ENCODE results near the gene PRKN. TPM values are rescaled to one million over a fixed set of nuclear protein-coding genes. Genes with fewer than 3 reads are reported as not detected.

The PRKN gene
- total RNA-seq, 1 experiment from 2014 or later, result 0.95 TPM

GRCh38 chr6:162603231-162604015, 124.1 kb downstream of the PRKN start:
- no peak for DNase-seq (ENCODE audit: low read depth, low spot score)
- in situ Hi-C loops (cut with HindIII; ENCODE audit: low pct_unique_long_range_greater_than_20kb, low sequenced_read_pairs), result no loop called here

- DNase-seq (ENCODE audit: low read depth, low spot score), result no peak
These were observed 124.8 kb downstream of the PRKN start for GRCh38 chr6:162602759-162603158.

GRCh38 chr6:162596676-162597075, 130.9 kb downstream of the PRKN start:
- in situ Hi-C loops (cut with HindIII; ENCODE audit: low pct_unique_long_range_greater_than_20kb, low sequenced_read_pairs), result no loop called here
- no peak for DNase-seq (ENCODE audit: low read depth, low spot score)

More at GRCh38 chr6:162602759-162603158, 124.8 kb downstream of the PRKN start:
- in situ Hi-C loops (cut with HindIII; ENCODE audit: low pct_unique_long_range_greater_than_20kb, low sequenced_read_pairs), result no loop called here

GRCh38 chr6:162591517-162591916, 136.0 kb downstream of the PRKN start:
- in situ Hi-C loops (cut with HindIII; ENCODE audit: low pct_unique_long_range_greater_than_20kb, low sequenced_read_pairs), result no loop called here
- no peak for DNase-seq (ENCODE audit: low read depth, low spot score)

GRCh38 chr6:162581988-162582780, 145.4 kb downstream of the PRKN start:
- no peak for DNase-seq (ENCODE audit: low read depth, low spot score)
- in situ Hi-C loops (cut with HindIII; ENCODE audit: low pct_unique_long_range_greater_than_20kb, low sequenced_read_pairs), result no loop called here

DNA sequence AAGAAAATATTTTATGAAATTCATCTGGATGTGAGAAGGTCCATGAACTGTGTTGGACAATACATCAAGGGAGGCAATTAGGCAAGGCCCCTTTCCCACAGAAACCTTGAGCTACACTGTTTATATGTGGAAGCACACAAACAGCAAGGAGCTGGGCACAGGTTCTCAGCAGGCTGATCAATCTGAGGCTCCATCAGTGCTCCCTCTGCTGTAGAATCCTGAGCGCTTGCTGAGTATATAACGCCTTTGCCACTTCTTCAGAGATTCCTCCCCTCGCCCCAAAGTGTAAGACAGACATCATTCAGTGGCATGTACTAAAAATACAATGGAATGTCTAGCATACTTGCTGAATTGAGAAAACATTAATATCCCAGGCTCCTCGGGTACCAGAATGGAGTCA, 146.9 kb downstream of the PRKN start:
- in situ Hi-C loops (cut with HindIII; ENCODE audit: low pct_unique_long_range_greater_than_20kb, low sequenced_read_pairs), result no loop called here
- no peak for DNase-seq (ENCODE audit: low read depth, low spot score)

GRCh38 chr6:162576016-162576415, 151.6 kb downstream of the PRKN start:
- in situ Hi-C loops (cut with HindIII; ENCODE audit: low pct_unique_long_range_greater_than_20kb, low sequenced_read_pairs), result no loop called here
- no peak for DNase-seq (ENCODE audit: low read depth, low spot score)

GRCh38 chr6:162572240-162572639, 155.3 kb downstream of the PRKN start:
- in situ Hi-C loops (cut with HindIII; ENCODE audit: low pct_unique_long_range_greater_than_20kb, low sequenced_read_pairs), result no loop called here
- DNase-seq (ENCODE audit: low read depth, low spot score), result no peak

DNA sequence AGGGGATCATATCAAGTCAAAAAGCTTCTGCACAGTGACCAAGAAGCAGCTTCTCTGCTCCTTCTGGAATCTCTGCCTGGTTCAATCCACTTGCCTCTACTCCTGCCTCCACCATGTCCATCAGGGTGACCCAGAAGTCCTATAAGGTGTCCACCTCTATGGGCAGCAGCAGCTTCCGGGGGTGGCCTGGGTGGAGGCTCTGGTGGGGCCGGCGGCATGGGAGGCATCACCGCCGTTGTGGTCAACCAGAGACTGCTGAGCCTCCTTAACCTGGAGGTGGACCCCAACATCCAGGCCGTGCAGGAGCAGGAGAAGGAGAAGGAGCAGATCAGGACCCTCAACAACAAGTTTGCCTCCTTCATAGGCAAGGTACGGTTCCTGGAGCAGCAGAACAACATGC, 159.3 kb downstream of the PRKN start:
- in situ Hi-C loops (cut with HindIII; ENCODE audit: low pct_unique_long_range_greater_than_20kb, low sequenced_read_pairs), result no loop called here
- no peak for DNase-seq (ENCODE audit: low read depth, low spot score)

- no peak for DNase-seq (ENCODE audit: low read depth, low spot score)
- in situ Hi-C loops (cut with HindIII; ENCODE audit: low pct_unique_long_range_greater_than_20kb, low sequenced_read_pairs), result no loop called here
These were observed 165.5 kb downstream of the PRKN start for GRCh38 chr6:162562041-162562440.

DNA sequence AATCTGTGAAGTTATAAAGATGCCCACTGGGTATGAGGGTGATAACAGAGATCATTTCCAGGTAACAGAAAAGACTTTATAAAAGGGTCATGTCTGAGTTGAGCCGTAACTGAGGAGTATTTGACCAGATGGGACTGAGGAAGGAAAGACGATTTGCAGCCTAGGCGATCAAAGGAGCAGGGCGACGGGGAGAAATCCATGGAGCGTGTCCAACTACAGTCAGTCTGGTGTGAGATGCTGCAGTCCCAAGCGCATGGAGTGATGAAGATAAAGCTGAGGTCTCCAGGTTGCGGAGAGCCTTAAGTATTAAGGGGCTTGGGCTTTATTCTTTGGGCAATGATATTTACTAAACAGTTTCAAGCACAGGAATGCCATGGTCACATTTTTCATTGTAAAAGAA, 166.7 kb downstream of the PRKN start:
- no peak for DNase-seq (ENCODE audit: low read depth, low spot score)
- in situ Hi-C loops (cut with HindIII; ENCODE audit: low pct_unique_long_range_greater_than_20kb, low sequenced_read_pairs), result no loop called here

GRCh38 chr6:162554531-162554930, 173.0 kb downstream of the PRKN start:
- DNase-seq (ENCODE audit: low read depth, low spot score), result no peak
- in situ Hi-C loops (cut with HindIII; ENCODE audit: low pct_unique_long_range_greater_than_20kb, low sequenced_read_pairs), result no loop called here

DNA sequence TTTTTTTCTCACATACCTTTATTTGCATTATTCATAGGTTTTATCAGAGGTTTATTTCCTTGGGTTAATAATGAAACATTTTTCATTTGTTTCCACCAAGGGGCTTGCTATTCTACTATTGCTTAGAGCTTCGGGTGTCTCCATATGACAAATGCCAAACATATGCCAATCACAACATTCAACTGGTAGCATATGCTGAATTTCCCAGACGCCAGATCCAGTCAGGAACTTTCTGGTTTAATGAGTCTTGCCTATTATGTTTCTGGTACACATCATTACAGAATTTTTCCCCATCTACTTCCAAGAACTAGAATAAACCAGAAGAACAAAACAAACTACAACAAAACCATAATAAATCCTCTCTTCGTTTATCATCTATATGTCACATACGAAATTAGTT, 180.7 kb downstream of the PRKN start:
- in situ Hi-C loops (cut with HindIII; ENCODE audit: low pct_unique_long_range_greater_than_20kb, low sequenced_read_pairs), result no loop called here
- no peak for DNase-seq (ENCODE audit: low read depth, low spot score)

DNA sequence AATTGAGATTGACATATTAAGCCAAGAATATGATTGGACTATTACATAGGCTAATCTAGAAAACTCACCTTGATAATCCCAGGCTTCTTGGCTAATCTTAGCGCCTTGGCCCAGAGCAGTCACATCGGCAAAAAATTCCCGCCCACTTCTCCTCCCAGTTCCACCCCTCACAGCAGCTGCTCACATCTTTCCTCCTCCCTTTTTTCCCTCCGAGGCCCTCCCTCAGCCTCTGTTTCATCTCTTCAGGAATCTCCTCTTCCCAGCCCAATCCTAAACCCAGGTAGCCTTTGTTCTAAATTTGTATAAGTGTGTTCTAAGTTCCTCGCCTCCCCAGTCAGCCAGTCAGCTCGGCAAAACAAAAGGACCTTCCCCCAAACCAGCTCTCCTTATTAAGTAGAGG, 184.3 kb downstream of the PRKN start:
- in situ Hi-C loops (cut with HindIII; ENCODE audit: low pct_unique_long_range_greater_than_20kb, low sequenced_read_pairs), result no loop called here
- DNase-seq (ENCODE audit: low read depth, low spot score), result no peak

- in situ Hi-C loops (cut with HindIII; ENCODE audit: low pct_unique_long_range_greater_than_20kb, low sequenced_read_pairs), result no loop called here
- no peak for DNase-seq (ENCODE audit: low read depth, low spot score)
These were observed 186.5 kb downstream of the PRKN start for GRCh38 chr6:162541019-162541601.

- in situ Hi-C loops (cut with HindIII; ENCODE audit: low pct_unique_long_range_greater_than_20kb, low sequenced_read_pairs), result no loop called here
These were observed 188.2 kb downstream of the PRKN start for GRCh38 chr6:162539321-162539720.

DNA sequence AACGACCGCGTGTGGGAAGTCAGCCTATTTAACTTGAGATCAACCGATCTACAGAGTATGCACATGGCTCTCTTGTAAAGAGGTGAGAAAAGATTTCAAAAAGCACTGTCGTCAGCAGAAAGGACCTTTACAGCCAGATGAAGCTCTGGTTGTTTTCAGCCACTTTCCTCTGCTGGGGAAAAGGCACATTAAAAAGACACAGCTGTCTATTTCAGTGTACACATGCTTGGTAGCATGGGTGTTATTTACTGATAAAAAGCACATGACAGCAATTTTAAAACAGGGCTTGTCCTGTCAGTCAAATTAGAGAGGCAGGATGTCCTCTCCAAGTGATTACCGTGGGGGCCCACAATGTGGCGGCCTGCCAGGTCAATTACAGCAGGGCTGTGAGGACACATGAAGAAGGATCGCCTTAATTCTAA, 188.9 kb downstream of the PRKN start:
- DNase-seq (ENCODE audit: low read depth, low spot score), result no peak
- in situ Hi-C loops (cut with HindIII; ENCODE audit: low pct_unique_long_range_greater_than_20kb, low sequenced_read_pairs), result no loop called here

More at GRCh38 chr6:162539321-162539720, 188.2 kb downstream of the PRKN start:
- no peak for DNase-seq (ENCODE audit: low read depth, low spot score)

- in situ Hi-C loops (cut with HindIII; ENCODE audit: low pct_unique_long_range_greater_than_20kb, low sequenced_read_pairs), result no loop called here
- no peak for DNase-seq (ENCODE audit: low read depth, low spot score)
These were observed 194.6 kb downstream of the PRKN start for GRCh38 chr6:162533009-162533400.
